HS-5 (cell line): ENCODE data around the gene RNF220.

ENCODE experiments used
- DNase-seq: peaks from one replicate; pipeline ENCODE4 v3.0.0-alpha.2; 2012; ENCODE audit warnings: low read depth

RNF220 gene

GRCh38 chr1:44407430-44408211 lies 2.6 kb downstream of the RNF220 start:
- DNase-seq: no peak

- DNase-seq: no peak
Measured at GRCh38 chr1:44408212-44408582, 3.1 kb downstream of the RNF220 start.

GRCh38 chr1:44408632-44409602 lies 3.9 kb downstream of the RNF220 start:
- no peak for DNase-seq

- DNase-seq: no peak
Measured at GRCh38 chr1:44409757-44410156, 4.7 kb downstream of the RNF220 start.

- DNase-seq: no peak
Measured at GRCh38 chr1:44411861-44412260, 6.8 kb downstream of the RNF220 start.

GRCh38 chr1:44412601-44413000 lies 7.5 kb downstream of the RNF220 start:
- no peak for DNase-seq

- no peak for DNase-seq
Measured at GRCh38 chr1:44413740-44414139, 8.7 kb downstream of the RNF220 start.

GRCh38 chr1:44415013-44415412 lies 10.0 kb downstream of the RNF220 start:
- DNase-seq: no peak

- DNase-seq: no peak
Measured at GRCh38 chr1:44416408-44416807, 11.4 kb downstream of the RNF220 start.

- no peak for DNase-seq
Measured at GRCh38 chr1:44417351-44418021, 12.4 kb downstream of the RNF220 start.

- DNase-seq: no peak
Measured at GRCh38 chr1:44418022-44418673, 13.1 kb downstream of the RNF220 start.

- DNase-seq: no peak
Measured at GRCh38 chr1:44419901-44420300, 14.8 kb downstream of the RNF220 start.

- no peak for DNase-seq
Measured at GRCh38 chr1:44420535-44420934, 15.5 kb downstream of the RNF220 start.

- DNase-seq: no peak
Measured at GRCh38 chr1:44421446-44421884, 16.4 kb downstream of the RNF220 start.

- DNase-seq: no peak
Measured at GRCh38 chr1:44422161-44422560, 17.1 kb downstream of the RNF220 start.

GRCh38 chr1:44423591-44424537 lies 18.8 kb downstream of the RNF220 start:
- no peak for DNase-seq

GRCh38 chr1:44424747-44425146 lies 19.7 kb downstream of the RNF220 start:
- no peak for DNase-seq

GRCh38 chr1:44425341-44426082 lies 20.5 kb downstream of the RNF220 start:
- no peak for DNase-seq

GRCh38 chr1:44431861-44432260 lies 26.8 kb downstream of the RNF220 start:
- DNase-seq: no peak

GRCh38 chr1:44433209-44433608 lies 28.2 kb downstream of the RNF220 start:
- DNase-seq: no peak
